Embryonic facial prominence (tissue), 1 donor: ENCODE results near the gene NAGA.
A peak's percentile ranks its signal among the peaks of the same experiment; 100 is the strongest.
"Not testable (repeated sequence)": the region's sequence is repeated elsewhere in the genome, so short reads cannot be mapped to it uniquely, and the experiment has no call there.

Experiments used
- DNase-seq: peaks from one replicate; pipeline ENCODE4 v3.0.0-alpha.2; 2016; ENCODE audit errors: extremely low spot score

NAGA gene

DNA sequence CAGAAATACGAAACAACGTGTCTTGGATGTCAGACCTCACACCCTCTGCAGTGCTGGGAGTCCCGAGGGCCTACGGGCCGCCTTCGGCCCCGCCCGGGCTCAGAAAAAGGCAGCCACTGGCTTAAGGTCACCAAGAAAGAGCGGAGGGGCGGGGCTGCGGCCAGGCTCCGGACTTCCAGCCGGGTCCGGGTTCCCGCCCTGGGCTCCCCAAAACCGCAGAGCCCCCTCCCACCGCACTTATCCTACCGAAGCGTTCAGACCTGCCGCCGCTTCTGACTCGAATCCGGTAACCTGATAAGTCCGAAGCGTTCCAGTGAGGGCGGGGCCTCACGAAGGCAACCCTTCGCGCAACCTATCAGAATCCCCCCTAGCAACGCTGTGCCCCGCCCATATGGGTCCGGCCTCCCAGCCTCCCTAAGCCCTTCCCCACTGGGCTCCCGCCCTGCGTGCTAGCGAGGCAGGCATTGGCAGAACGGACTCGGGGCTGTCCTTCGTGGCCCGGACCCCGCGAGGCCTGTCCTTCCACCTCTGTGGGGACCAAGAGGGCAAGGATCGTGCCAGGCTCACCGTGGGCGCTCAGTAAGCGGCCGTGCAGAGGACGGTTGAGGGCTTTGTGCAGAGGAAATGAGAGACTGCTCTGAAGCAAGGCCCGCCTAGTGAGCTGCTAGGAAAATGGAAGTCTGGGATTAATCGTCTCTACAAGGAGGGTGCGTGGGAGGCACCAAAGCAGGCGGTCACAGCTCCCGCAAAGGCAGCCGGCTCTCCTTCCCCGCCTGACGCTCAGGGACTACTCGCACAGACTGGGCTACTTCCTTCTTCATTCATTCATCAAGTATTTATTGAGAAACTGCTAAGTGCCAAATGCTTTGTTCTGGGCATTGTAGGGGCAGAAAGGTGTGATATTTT lies at the start of gene NAGA:
Gene NAGA, minus strand, starts transcription at position 296 of the 906 bp plus-strand sequence. CDS start 515 bp downstream, outside the sequence.
- peak; percentile 93 for DNase-seq

DNA sequence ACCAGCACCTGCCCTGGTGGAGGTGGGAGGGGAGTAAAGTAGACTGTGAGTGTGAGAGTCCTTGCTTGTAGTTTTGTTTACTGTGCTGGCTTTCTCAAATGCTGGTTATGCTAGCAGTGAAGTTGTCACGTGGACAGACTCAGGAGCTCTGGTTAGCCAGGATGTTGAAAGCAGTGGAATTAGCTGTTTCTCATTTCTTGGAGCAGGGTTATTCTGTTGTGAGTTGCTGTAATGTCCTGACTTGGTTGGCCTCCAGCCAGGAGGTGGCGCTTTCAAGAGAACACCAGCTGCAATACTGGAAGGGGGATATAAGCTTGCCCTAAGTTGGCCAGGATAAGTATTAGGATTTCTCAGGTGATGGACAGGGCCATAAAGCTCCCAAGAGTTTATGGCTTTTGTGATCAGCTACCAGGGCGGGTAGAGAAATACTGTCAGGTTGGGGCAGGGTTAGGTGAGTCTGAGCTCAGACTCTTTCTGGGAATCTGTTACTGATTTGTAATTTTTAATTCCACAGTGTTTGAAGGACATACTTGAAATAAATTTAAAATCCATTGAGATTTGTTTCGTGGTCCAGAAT lies 46.3 kb upstream of the NAGA start:
- no peak for DNase-seq

DNA sequence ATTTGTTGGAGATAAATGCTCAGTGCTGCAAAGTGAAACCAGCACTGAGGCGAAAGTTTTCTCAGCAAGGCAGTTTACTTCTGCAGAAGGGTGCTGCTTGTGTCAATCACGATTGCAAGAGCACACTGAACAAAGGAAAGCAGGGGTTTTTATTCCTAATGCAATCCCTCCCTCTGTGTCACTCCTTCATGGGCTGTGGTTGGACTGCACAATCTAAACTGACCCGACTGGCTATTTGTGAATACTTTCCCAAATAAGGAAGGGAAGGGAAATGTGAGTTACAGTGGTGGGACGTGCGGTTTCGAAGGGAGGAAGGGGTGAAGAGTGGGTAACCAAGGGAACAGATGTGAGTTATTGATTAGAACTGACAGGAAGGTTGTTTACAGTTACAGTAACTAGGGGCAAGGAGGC lies 44.8 kb upstream of the NAGA start:
- not testable (repeated sequence) for DNase-seq

DNA sequence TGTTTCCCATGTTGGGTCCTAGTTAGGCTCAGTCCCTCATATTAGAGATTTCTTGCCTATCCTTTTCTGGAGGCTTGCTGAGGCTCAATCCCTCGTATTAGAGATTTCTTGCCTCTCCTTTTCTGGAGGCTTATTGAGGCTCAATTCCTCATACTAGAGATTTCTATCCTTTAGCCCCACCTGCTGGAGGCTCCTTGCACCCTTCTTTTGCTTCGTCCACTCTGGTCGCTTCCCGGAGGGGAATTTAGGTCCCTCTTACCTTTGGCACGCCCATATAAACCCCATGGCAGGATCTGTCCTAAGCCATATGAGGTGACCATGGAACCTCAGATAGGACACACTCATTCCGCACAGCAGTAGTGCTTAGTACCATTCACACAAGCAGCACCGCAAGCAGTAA lies 44.1 kb upstream of the NAGA start:
- no peak for DNase-seq

DNA sequence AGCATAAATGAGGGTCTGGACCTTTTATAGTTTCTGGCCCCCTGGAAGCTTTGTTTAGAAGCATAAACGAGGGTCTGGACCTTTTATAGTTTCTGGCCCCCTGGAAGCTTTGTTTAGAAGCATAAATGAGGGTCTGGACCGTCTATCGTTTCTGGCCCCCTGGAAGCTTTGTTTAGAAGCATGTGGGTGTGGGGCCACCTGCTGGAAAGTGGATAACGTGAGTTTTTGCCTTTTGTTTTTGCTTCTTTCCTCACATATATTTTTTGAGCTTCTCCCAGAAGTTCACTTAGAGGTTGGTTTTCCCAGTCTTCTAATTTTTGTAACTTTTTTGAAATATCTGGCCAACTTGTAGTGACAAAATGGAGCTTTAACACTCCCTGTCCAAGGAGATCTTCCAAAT lies 42.2 kb upstream of the NAGA start:
- not testable (repeated sequence) for DNase-seq

DNA sequence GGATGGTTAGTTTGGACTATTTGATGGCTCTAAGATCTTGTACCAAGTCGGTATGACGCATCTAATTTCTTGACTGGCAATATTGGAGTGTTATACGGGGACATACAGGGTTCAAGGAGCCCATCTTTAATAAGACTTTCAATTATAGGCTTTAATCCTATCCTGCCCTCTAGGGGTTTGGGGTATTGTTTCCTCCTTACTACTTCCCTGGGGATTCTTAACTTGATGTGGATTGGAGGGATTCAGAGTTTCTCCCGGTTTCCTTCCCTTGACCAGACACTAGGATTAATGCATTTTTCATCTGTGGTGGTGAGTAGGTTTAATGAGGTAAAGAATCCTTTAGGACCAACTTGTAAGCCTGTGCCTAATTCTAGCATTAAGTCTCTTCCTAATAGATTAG lies 41.2 kb upstream of the NAGA start:
- DNase-seq, result no peak

DNA sequence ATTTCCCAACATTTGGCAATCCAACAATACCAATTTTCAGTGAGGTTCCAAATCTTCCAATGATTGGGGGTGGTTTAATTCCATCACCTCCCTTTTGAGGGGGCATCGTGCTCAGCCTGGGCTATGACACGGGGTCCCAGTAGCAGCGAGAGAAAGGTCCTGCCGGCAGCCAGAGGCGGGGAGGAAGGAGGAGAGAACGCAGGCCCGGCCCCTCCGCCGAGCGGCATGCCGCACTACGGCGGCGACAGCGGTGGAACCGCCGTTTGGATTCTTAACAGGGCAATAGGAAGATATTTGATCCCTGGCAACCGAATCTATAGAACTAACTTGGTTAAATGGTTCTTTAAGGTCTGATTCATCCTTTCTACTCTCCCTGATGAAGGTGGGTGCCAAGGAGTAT lies 38.2 kb upstream of the NAGA start:
- no peak for DNase-seq

DNA sequence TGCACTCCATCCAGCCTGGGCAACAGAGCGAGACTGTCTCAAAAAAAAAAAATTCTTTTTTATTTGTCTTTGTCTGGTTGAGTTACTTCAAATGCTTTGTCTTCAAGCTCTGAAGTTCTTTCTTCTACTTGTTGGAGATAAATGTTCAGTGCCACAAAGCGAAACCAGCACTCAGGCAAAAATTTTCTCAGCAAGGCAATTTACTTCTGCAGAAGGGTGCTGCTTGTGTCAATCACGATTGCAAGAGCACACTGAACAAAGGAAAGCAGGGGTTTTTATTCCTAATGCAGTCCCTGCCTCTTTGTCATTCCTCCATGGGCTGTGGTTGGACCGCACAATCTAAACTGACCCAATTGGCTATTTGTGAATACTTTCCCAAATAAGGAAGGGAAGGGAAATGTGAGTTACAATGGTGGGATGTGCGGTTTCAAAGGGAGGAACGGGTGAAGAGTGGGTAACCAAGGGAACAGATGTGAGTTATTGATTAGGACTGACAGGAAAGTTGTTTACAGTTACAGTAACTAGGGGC lies 33.8 kb upstream of the NAGA start:
- DNase-seq, result not testable (repeated sequence)

DNA sequence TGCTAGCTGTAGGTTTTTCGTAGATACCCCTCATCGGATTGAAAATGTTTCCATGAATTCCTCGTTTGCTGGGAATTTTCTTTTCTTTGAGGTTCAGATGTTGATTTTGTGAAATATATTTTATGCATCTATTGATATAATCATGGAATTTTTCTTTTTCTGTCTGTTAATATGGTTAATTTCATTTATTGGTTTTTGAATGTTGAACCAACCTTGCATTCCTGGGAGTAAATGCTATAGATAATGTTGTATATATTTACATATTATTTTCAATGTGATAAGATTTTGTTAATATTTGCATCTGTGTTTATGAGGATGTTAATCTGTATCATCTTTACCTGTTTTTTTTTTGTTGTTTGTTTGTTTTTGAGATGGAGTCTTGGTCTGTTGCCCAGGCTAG lies 30.6 kb upstream of the NAGA start:
- DNase-seq, result no peak

DNA sequence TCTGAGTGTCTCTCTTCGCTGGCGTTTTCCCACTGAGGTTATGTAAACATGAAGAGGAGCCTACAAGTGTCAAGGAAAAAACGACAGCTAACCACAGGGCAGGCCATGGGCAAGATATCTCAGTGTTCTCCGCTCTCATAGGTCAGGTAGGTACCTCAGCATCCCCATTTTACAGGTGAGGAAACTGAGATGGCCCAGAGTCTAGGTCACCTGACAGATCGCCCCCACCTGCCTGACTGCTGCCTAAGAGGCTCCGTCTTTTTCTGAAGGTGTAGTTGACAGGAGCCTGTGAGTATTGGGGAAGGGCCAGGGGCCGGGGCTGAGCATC lies 20.8 kb upstream of the NAGA start:
- no peak for DNase-seq

DNA sequence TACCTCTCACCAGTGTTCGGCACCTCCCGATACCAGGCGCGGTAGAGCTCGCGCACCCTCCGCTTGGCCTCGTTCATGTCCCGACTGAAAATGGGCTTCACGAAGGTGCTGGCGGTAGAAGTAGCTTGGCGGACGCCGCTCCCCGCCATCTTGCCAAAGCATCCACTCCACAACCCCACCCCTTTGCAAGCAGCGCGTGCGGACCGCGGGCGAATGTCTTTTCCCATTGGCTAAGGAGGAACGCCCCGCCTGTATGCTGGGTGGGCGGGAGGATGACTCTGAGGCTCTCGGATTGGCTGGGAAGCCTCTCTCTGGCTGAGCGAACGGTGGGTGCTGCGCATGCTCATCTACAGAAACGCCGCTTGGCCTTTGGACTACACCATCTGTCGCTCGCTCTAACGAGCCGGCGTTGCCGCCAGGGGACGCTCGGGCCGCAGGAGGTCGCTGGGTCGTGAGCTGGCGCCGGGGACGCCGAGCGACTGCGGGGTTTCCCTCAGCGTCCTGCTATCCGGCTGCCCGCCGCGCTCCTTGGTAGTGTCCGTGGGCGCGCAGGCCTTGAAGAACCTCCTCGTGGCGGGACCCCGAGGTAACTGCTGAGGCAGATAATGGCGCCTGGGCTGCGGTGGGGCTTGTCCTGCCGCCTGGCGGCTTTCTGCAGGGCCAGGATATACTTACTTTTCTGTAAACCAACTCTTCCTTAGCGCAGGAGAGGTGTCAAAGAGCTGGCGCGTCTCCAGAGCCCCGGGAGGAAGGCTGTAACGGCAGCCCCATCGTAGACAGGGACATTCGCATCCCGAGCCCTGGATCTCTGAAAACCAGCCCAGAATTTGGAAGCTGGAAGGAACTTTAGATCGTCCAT lies 20.2 kb upstream of the NAGA start, which contains the start of gene NDUFA6:
Gene NDUFA6, minus strand, starts transcription at position 177 of the 859 bp plus-strand sequence. Its CDS starts 28 bp downstream, at position 149.
- peak; percentile 98 for DNase-seq

DNA sequence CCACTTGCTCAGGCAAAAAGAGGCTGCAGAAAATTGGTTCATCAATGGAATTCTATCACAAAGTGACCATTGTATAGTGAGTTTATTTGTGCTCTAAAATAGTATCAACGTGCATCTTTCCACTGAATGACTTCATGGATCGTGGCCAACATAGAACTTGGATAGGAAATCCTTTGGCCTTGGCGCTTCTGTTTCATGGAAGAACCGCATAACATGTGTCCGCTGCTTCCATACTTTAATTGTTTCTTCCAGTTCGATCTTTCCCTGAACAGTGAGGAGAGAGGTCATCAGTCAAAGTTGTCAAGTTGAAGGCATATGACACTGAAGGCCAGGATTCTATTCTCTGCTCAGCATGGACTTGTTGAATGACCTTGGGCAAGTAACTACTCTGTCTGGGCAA lies 15.4 kb upstream of the NAGA start:
- no peak for DNase-seq

DNA sequence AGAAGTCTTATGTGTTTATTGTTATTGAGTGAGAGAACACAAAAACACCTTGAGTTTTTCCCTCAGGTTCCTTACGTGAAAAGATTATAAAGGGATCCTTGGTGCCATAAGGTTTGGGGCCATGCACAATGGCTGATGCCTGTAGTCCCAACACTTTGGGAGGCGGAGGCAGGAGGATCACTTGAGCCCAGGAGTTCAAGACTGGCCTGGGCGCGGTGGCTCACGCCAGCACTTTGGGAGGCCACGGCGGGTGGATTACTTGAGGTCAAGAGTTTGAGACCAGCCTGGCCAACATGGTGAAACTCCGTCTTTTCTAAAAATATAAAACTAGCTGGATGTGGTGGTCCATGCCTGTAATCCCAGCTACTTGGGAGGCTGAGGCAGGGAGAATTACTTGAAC lies 14.3 kb upstream of the NAGA start:
- DNase-seq, result no peak

DNA sequence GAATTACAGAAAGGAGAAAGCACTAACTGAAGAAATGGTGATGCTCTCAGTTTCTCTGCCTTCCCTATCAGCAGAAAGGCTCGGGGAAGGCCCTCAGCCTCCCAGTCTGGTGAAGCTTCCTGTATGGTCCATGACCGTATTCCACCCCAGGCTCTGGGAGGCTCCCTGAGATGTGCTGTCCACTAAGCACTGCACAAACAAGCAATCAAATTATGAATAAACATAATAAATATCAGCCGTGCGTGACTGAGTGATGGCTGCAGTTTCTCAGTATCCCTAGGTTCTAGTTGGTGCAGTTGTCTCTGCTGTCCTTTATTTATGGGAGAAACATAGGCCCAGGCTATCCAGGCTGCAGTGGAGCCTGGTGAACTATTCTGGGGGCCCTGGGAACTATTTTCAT lies 12.5 kb upstream of the NAGA start:
- no peak for DNase-seq

DNA sequence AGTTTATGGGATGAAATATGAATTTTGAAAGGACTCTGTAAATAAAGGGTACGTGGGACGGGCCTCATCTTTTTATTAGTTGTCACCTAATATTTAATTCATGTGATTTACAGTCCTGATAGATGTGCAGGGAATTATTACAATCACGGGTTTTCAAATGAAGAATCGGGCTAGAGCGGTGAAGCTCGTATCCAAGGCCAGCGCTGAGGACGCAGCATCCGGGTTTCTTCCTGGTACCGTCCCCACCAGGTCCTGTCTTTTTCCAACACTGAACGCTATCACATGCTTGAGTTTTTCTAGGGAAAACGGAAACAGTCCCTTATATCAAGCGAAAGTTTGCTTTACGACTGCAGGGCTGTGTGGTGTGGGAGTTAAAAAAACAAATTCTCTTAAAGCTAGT lies 9.7 kb upstream of the NAGA start:
- DNase-seq, result no peak

DNA sequence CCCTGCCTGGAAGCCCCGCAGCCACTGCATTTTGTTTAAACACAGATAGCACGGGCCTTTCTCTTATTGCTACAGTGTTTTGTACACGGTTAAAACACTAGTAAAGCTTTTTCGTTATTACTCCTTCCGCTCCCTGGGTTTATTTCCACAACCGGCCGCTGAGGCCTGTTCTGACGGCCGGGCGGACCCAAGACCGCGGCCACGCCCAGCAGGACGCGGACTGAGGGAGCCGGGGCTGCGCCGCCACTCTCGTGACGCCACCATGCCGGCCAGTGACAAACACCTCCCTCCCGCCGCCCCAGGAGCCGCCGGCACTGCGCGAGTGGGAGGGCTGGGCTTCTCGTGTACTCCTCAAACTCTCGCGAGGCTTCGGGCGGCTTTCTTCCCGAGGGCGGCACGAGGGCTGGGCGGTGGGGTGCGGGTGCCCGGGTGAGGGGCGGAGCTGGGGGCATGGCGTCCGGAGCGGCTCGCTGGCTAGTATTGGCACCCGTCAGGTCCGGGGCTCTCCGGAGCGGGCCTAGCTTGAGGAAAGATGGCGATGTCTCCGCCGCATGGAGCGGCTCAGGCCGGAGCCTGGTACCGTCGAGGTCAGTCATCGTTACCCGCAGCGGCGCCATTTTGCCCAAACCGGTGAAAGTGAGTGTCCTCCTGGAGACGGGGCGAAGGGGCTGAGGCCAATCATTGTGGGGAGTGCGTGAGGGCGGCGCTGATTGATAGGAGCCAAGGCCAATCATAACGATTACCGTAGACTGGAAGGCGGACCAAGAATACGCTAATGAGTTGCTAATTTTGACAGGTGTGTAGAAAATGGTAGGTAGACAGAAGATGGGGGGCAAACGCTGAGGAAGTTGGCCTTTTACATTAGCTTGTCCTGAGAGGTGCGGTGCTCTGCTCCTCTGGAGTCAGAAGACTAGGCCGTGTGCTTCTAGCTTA lies 9.0 kb upstream of the NAGA start, which contains the start of gene SMDT1:
Gene SMDT1, plus strand, starts transcription at position 382 of the 933 bp plus-strand sequence. Its CDS starts 69 bp downstream, at position 451.
- DNase-seq, result peak; percentile 93

DNA sequence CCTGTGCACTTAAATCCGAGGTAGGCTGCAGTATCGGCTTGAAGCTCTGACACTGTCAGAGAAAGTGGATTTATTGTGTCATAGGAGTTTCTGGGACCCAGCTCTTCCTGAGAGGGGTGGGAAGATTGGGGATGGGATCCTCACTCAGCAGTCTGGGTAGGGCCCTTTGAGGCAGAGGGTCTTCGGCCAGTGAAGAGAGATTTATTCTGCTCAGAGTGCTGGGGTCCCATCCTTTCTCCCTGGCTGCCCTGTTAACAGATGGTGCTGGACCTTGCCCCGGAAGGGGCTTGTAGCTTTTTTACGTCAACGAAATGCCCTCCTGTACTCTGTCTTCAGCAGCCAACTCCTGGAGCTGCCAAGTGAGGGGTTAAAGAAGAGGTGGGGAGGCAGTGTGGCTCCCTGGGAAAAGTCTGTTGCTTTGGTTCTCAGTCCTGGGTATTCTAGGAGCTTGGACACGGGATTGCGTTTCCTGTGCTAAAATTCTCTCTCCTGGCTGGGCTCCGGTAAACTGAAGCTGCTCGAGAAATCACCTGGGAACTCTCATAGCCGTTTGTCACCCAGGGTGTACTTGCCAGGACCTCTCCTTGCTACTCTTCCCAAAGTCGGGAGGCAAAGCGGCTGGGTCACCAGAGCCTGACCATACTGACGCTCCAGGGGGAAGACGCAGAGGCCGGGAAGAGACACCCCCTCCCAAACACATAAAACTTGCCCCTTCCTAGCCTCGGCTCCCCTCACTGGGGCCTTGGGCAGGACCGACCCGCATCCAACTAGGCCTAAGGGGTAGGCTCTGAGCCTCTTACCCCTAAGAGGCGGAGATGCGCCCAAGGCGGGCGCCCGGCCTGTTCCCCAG lies 8.1 kb upstream of the NAGA start:
- DNase-seq, result no peak

DNA sequence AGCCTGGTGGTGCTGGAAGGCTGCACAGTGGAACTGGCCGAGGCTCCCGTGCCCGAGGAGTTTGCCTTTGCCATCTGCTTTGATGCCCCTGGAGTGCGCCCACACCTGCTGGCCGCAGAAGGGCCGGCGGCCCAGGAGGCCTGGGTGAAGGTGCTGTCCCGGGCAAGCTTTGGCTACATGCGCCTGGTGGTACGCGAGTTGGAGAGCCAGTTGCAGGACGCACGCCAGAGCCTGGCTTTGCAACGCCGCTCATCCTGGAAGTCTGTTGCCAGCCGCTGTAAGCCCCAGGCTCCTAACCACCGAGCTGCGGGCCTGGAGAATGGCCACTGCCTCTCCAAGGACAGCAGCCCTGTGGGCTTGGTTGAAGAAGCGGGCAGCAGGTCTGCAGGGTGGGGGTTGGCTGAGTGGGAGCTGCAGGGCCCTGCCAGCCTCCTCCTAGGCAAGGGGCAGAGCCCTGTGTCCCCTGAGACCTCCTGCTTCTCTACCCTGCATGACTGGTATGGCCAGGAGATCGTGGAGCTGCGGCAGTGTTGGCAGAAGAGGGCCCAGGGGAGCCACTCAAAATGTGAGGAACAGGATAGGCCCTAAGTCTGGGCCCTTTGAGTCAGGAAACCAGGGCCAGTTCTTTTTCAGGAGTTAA lies 7.0 kb upstream of the NAGA start:
- DNase-seq, result no peak

DNA sequence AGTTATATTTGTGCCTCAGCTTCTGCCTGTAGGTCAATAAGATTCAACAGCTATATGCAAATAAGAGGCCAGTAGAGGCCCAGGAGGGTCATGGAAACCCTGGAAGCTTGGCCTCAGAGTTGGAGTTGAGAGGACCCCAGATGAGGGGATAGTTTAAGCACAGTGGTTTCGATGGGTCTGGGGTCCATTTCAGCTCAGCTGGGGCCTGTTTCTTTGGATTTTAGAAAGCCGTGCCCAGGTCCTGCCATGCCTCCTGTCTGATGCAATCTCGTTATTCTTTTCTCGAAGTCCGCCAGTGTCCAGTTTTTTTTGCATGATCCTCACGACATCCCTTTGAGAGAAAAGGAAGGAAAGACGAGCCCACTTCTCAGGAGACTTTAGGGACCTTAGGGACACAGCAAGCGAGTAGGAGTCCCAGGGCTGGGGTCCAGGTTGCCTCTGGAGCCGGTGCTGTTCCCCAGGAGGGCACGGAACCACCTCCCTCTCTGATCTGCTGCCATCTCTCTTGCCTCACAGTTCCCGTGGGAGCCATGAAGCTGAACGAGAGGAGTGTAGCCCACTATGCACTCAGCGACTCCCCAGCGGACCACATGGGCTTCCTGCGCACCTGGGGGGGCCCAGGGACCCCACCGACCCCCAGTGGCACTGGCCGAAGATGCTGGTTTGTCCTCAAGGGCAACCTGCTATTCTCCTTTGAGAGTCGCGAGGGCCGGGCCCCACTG lies 6.3 kb upstream of the NAGA start:
- DNase-seq, result no peak
